GM19043 (cell line): ENCODE data around the gene KCNMB1.

Experiments
- ATAC-seq: cut with Tn5 transposase; IDR thresholded peaks from one replicate; pipeline ENCODE4 v1.9.1; 2021; ENCODE audit warnings: low read depth; ENCODE audit not compliant: unreplicated experiment

KCNMB1 gene

GRCh38 chr5:170388818-170389549, at the start of gene KCNMB1:
TSS of gene KCNMB1 (minus strand) at chr5:170389367. CDS start at chr5:170385447, 3,920 bp downstream.
- no peak for ATAC-seq

GRCh38 chr5:170438581-170438980, 49.4 kb upstream of the KCNMB1 start:
- no peak for ATAC-seq

GRCh38 chr5:170437621-170438375, 48.6 kb upstream of the KCNMB1 start:
- no peak for ATAC-seq

- ATAC-seq: no peak
Measured at GRCh38 chr5:170436335-170436734, 47.2 kb upstream of the KCNMB1 start.

- no peak for ATAC-seq
Measured at GRCh38 chr5:170434966-170435605, 45.9 kb upstream of the KCNMB1 start.

- ATAC-seq: no peak
Measured at GRCh38 chr5:170432669-170433068, 43.5 kb upstream of the KCNMB1 start.

GRCh38 chr5:170431571-170431970, 42.4 kb upstream of the KCNMB1 start:
- no peak for ATAC-seq

- ATAC-seq: no peak
Measured at GRCh38 chr5:170430866-170431437, 41.8 kb upstream of the KCNMB1 start.

GRCh38 chr5:170430256-170430655, 41.1 kb upstream of the KCNMB1 start:
- ATAC-seq: no peak

- ATAC-seq: no peak
Measured at GRCh38 chr5:170429014-170429413, 39.8 kb upstream of the KCNMB1 start.

GRCh38 chr5:170427672-170428236, 38.6 kb upstream of the KCNMB1 start:
- no peak for ATAC-seq

- no peak for ATAC-seq
Measured at GRCh38 chr5:170426786-170427185, 37.6 kb upstream of the KCNMB1 start.

- ATAC-seq: no peak
Measured at GRCh38 chr5:170426149-170426767, 37.1 kb upstream of the KCNMB1 start.

GRCh38 chr5:170425731-170426130, 36.6 kb upstream of the KCNMB1 start:
- no peak for ATAC-seq

- ATAC-seq: no peak
Measured at GRCh38 chr5:170424629-170425028, 35.5 kb upstream of the KCNMB1 start.

GRCh38 chr5:170423692-170424091, 34.5 kb upstream of the KCNMB1 start:
- ATAC-seq: no peak

GRCh38 chr5:170421826-170422225, 32.7 kb upstream of the KCNMB1 start:
- ATAC-seq: no peak

GRCh38 chr5:170420806-170421412, 31.7 kb upstream of the KCNMB1 start:
- ATAC-seq: no peak

GRCh38 chr5:170419643-170420042, 30.5 kb upstream of the KCNMB1 start:
- no peak for ATAC-seq

- no peak for ATAC-seq
Measured at GRCh38 chr5:170418736-170419135, 29.6 kb upstream of the KCNMB1 start.
